Kidney (tissue), 14 donors: ENCODE measurements around the gene GAS2L2. TPM values are rescaled to one million over a fixed set of nuclear protein-coding genes. Genes with fewer than 3 reads are reported as not detected.

Experiments used
- DNase-seq, 5 donors: peaks; one replicate each; pipeline ENCODE4 v3.0.0-alpha.2; 2013 to 2020
- FAIRE-seq: peaks from 2 replicates; lab custom pipeline; 2012; peaks lifted over from hg19 to GRCh38; lab: Jason Lieb, UNC
- H3K27ac ChIP-seq, 2 donors: one replicate each; pipeline ENCODE4 v1.7.0; 2013; ENCODE audit warnings: low read depth in 2 of 2, low read length in 2 of 2, inconsistent platforms in 1 of 2
- H3K27me3 ChIP-seq: one replicate; pipeline ENCODE4 v1.7.1; 2013; ENCODE audit warnings: low read length, inconsistent platforms; ENCODE audit not compliant: control insufficient read depth, insufficient read depth
- H3K36me3 ChIP-seq, 3 donors: one replicate each; pipeline versions ENCODE4 v1.7.0 to v1.7.1; 2013; ENCODE audit warnings: low read length in 3 of 3, control low read depth in 1 of 3, inconsistent platforms in 1 of 3; ENCODE audit not compliant: insufficient read depth in 3 of 3, control insufficient read depth in 2 of 3
- H3K4me1 ChIP-seq, 3 donors: one replicate each; pipeline versions ENCODE4 v1.7.0 to v1.7.1; 2013; ENCODE audit warnings: low read length in 3 of 3, inconsistent platforms in 1 of 3, low read depth in 1 of 3; ENCODE audit not compliant: control insufficient read depth in 2 of 3, insufficient read depth in 2 of 3
- H3K4me3 ChIP-seq, 3 donors: one replicate each; pipeline versions ENCODE4 v1.7.0 to v1.8.1; 2013; ENCODE audit warnings: low read length in 3 of 3, control low read depth in 1 of 3, inconsistent platforms in 1 of 3
- H3K9ac ChIP-seq, 3 donors: one replicate each; pipeline versions ENCODE4 v1.7.0 to v1.7.1; 2013; ENCODE audit warnings: low read length in 3 of 3, control low read depth in 1 of 3, inconsistent platforms in 1 of 3
- H3K9me3 ChIP-seq, 3 donors: one replicate each; pipeline versions ENCODE4 v1.7.0 to v1.7.1; 2013; ENCODE audit warnings: low read length in 3 of 3, control low read depth in 1 of 3, inconsistent platforms in 1 of 3; ENCODE audit not compliant: control insufficient read depth in 2 of 3, insufficient read depth in 1 of 3
- intact Hi-C: fragments of 100-400 bp; cut with DNase I; formaldehyde crosslinking; loops from one replicate; pipeline ENCODE4 v1.11.1; 2022
- polyA plus RNA-seq: library from polyadenylated mRNA; stranded (reverse); fragments of 350-450 nt; fragmentation: Illumina TruSeq; extraction: RNeasy Lipid Tissue Mini Kit (QIAGEN cat#74804); gene quantifications from one replicate; pipeline ENCODE4 v1.2.3, GENCODE V29; 2014; ENCODE audit warnings: low read depth, low replicate concordance; ENCODE audit not compliant: insufficient read depth
- total RNA-seq: library from RNA; stranded (reverse); fragmentation: NEBNext Ultra II Directional; extraction: Animal tissue kit (Norgen Biotek cat#: 25700); gene quantifications from one replicate; pipeline ENCODE4 v1.2.1, GENCODE V29; 2021
- TF ChIP-seq, protein P1 (sequence below): IDR thresholded peaks from 3 replicates; pipeline ENCODE4 v1.5.1; 2012; ENCODE audit warnings: mild to moderate bottlenecking, moderate library complexity, borderline replicate concordance; ENCODE audit not compliant: insufficient read depth; ENCODE audit errors: extremely low read depth
- donor health status: control.
- donor health status: control.
- donor health status: control.
- donor health status: control.
- donor health status: control.
- donor health status: DM: yes; HTN: yes; CAD: no.
- donor health status: Normal renal cell carcinoma (clear cell type).

The GAS2L2 gene
- total and polyA plus RNA-seq, 2 donors from 2014 or later = not detected

DNA sequence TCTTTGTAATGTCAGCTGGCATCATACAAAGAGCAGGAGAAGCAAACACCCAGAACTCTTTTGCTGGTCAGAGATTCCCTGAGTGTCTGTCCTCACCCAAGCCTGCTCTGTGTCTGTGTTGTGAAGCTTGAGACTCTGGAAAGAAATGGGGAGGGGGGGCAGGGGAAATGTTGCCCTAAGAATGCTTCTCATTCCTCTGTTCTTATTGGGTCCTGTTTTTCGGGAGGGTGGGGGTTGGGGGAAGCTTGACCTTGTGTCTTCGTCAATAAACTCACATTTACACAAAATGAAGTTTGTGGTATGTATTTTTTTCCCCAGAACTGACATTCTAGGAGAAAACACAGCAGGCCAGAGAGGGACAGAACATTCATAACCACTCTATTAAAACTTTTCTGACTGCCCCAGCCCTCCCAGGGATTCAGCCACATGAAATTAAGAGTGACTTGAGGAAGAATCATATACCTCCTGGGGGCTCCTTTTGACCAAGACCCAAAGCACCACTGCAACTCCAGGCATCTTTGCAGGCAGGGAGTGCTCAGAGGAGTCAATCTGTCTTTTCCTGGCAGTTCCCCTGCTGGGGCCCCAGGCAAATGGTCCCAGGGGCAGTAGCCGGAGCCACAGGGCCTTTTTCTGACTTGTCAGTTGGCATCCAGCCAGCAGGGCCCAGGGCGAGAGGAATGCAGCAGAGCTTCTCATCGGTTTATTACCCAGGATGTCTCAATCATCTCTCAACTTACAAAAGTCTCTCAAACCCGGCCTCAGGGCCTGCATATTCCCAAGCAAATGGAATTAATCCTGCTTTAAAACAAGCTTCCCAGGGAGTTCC lies 26.7 kb downstream of the GAS2L2 start:
- no peak for FAIRE-seq
- H3K4me1 ChIP-seq = peaks cover 4 to 13% (median 12%) of the 10 kb centered on the region in 3 donors
- intact Hi-C loops = no loop called here
- H3K9ac ChIP-seq = no peak overlapping the region
- peaks cover 6 to 26% (median 19%) of the 10 kb centered on the region in 3 donors for H3K36me3 ChIP-seq
- no peaks in the 10 kb centered on the region for H3K27me3 ChIP-seq
- DNase-seq = peak; percentile 78 to 94 (median 81)
- no peak overlapping the region for H3K4me3 ChIP-seq
- no peaks in the 10 kb centered on the region for H3K9me3 ChIP-seq
- H3K27ac ChIP-seq = no peak overlapping the region
- TF ChIP-seq, protein P1, sequence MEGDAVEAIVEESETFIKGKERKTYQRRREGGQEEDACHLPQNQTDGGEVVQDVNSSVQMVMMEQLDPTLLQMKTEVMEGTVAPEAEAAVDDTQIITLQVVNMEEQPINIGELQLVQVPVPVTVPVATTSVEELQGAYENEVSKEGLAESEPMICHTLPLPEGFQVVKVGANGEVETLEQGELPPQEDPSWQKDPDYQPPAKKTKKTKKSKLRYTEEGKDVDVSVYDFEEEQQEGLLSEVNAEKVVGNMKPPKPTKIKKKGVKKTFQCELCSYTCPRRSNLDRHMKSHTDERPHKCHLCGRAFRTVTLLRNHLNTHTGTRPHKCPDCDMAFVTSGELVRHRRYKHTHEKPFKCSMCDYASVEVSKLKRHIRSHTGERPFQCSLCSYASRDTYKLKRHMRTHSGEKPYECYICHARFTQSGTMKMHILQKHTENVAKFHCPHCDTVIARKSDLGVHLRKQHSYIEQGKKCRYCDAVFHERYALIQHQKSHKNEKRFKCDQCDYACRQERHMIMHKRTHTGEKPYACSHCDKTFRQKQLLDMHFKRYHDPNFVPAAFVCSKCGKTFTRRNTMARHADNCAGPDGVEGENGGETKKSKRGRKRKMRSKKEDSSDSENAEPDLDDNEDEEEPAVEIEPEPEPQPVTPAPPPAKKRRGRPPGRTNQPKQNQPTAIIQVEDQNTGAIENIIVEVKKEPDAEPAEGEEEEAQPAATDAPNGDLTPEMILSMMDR = no peak

DNA sequence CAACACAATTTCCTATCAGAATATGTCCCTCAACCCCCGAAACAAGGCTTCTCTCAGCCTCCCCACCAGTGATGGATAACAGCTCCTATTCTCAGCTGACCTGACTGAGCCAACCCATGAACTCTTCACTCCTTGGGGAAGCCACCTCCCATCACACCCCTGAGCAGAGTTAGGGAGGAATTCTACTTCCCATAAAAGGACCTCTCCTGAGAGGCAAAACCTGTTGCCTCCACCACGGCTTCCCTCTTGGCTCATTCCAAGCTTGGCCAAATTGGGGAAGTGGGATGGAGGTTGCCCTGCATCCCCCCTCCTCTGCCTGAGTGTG lies 27.3 kb downstream of the GAS2L2 start:
- H3K9me3 ChIP-seq = no peaks in the 10 kb centered on the region
- peaks cover 6 to 26% (median 19%) of the 10 kb centered on the region in 3 donors for H3K36me3 ChIP-seq
- H3K27me3 ChIP-seq = no peaks in the 10 kb centered on the region
- intact Hi-C loops = no loop called here
- TF ChIP-seq, protein P1 = no peak
- FAIRE-seq = no peak
- no peak overlapping the region for H3K4me3 ChIP-seq
- H3K4me1 ChIP-seq = peaks cover 4 to 8% (median 6%) of the 10 kb centered on the region in 3 donors
- H3K9ac ChIP-seq = no peak overlapping the region
- DNase-seq = no peak
- H3K27ac ChIP-seq = no peak overlapping the region

DNA sequence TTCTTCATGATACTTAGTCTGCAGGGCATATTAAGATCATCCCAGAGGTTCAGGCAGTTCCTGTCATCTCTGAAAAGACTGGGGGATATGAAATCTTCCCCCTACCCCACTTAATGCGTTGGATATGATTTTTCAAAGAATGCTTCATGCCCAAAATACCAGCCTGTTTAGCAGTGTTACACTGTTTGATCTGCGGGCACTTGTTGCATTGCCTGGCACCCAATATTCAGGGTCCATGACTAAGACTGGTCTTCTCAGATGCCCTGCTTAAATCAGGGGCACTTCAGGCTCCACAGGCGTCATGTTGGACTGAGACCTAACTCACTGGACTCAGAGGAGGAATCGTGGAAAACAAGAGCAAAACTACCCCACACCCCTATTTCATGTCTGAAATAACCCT lies 28.0 kb downstream of the GAS2L2 start:
- intact Hi-C loops = no loop called here
- H3K27me3 ChIP-seq = no peaks in the 10 kb centered on the region
- TF ChIP-seq, protein P1 = no peak
- no peak overlapping the region for H3K4me3 ChIP-seq
- FAIRE-seq (no peak), DNase-seq (no peak)
- H3K36me3 ChIP-seq = peaks cover 6 to 26% (median 19%) of the 10 kb centered on the region in 3 donors
- no peak overlapping the region for H3K27ac ChIP-seq
- H3K9ac ChIP-seq = no peak overlapping the region
- H3K4me1 ChIP-seq = peaks cover 4 to 8% (median 4%) of the 10 kb centered on the region in 3 donors
- H3K9me3 ChIP-seq = no peaks in the 10 kb centered on the region
